Ovary (tissue), 3 donors: ENCODE measurements around the gene CLDN18.

Experiments used
- CTCF ChIP-seq, 3 donors: fragments of 450-650 bp in 2 of 3; fragments of 200-600 bp in 1 of 3; IDR thresholded peaks; one replicate each; pipeline versions ENCODE4 v1.5.1 to v1.8.0; 2016 to 2022; ENCODE audit warnings: antibody characterized with exemption in 3 of 3, mild to moderate bottlenecking in 1 of 3
- POLR2A ChIP-seq: fragments of 450-650 bp; IDR thresholded peaks from one replicate; pipeline ENCODE4 v1.6.1; 2017; ENCODE audit warnings: antibody characterized with exemption, mild to moderate bottlenecking, moderate library complexity
- donor health status: DM: no; HTN: no; CAD: no.

- TF ChIP-seq CTCF (IDR thresholded peaks at IDR 0.05) (no peak), POLR2A (no peak)
Measured at GRCh38 chr3:138078901-138079344, 69.0 kb downstream of the CLDN18 start.
